ENCODE data around the gene TNFAIP8L1. TPM values are rescaled to one million over a fixed set of nuclear protein-coding genes. Genes with fewer than 3 reads are reported as not detected.
A peak's percentile ranks its signal among the peaks of the same experiment; 100 is the strongest.

Gene TNFAIP8L1
- total RNA-seq, 1 experiment from 2014 or later, result 22.2 TPM

- ATAC-seq, result peak; percentile 54; the same call in 1 of the 2 replicates
- POLR2A ChIA-PET, result no interaction called here
- no peak overlapping the region for H3K4me2 ChIP-seq (ENCODE audit: low read length)
Observed at GRCh38 chr19:4700693-4700970, 61.3 kb downstream of the TNFAIP8L1 start.

DNA sequence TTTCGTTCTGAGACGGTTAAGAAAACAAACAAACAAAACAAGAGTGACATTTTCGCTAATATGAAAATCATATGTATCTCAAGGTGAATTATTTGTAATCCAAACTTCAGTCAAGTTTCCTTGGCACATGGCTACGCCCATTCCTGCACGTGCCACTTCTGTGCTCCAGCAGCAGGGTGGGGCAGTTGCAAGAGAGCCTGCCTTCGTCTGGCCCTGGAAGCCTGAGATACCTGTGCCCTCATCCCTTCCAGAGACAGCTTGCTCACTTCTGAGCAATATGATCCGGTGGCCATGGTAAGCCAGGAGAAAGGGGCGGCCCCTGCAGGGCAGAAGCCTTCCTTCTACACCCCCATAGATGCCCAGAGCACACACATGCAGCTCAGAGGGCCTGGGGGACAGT, 62.2 kb downstream of the TNFAIP8L1 start:
- no peaks in the 10 kb centered on the region for H3K9me3 ChIP-seq (ENCODE audit: control insufficient read depth in 1 of 2, insufficient read depth in 1 of 2, low read depth in 1 of 2, low read length in 2 of 2)
- H3K4me2 ChIP-seq (ENCODE audit: low read length), result no peak overlapping the region
- peaks cover 0 to 5% of the 10 kb centered on the region in 2 experiments; a peak in 1 of 4 replicates for H3K4me1 ChIP-seq (ENCODE audit: control insufficient read depth in 1 of 2, insufficient read depth in 2 of 2, low read length in 2 of 2)
- ATAC-seq, result no peak
- intact Hi-C loops (cut with micrococcal nuclease), result no loop called here
- H4K20me1 ChIP-seq (ENCODE audit: insufficient read depth), result no peaks in the 10 kb centered on the region
- RAD21 ChIA-PET (ENCODE audit: low non-redundant PET in 1 of 2, low total read pairs in 2 of 2, uncharacterized antibody in 2 of 2, unreplicated experiment in 2 of 2), result no interaction called here
- POLR2A ChIA-PET, result no interaction called here
- no peak overlapping the region for H3K9ac ChIP-seq (ENCODE audit: low read length)
- CTCF ChIA-PET, result interaction anchor here (1.4 kb wide), 1 partner anchor 24 kb away, joined by 3 read pairs; no protein-coding TSS in a partner anchor
- no peaks in the 10 kb centered on the region for H3K9me2 ChIP-seq (ENCODE audit: insufficient read depth)
- no peak for DNase-seq (ENCODE audit: low read depth, low spot score)
- no peak overlapping the region for H3K4me3 ChIP-seq (replicated peaks in 1 of 2; ENCODE audit: low read depth in 1 of 2, low read length in 2 of 2)
- TF ChIP-seq EZH2 (IDR thresholded peaks at IDR 0.05), result no peak
- TF ChIP-seq ATF3 (IDR thresholded peaks at IDR 0.05), result no peak
- no peaks in the 10 kb centered on the region for H3K27me3 ChIP-seq (ENCODE audit: insufficient read depth, low read length)
- peaks cover 14 to 46% of the 10 kb centered on the region in 2 experiments for H3K36me3 ChIP-seq (ENCODE audit: control insufficient read depth in 1 of 2, insufficient read depth in 2 of 2, low read length in 2 of 2)
- H3K27ac ChIP-seq (ENCODE audit: low read depth, low read length), result no peak overlapping the region
- no peaks in the 10 kb centered on the region for H3K79me2 ChIP-seq (ENCODE audit: insufficient read depth, low read length)
- no peak overlapping the region for H2AFZ ChIP-seq (ENCODE audit: low read depth, low read length, poor library complexity, severe bottlenecking)
- no TSS peak for BruUV-seq (replicated peaks)

More at GRCh38 chr19:4700693-4700970, 61.3 kb downstream of the TNFAIP8L1 start:
- DNase-seq (ENCODE audit: low read depth, low spot score), result no peak
- Histone ChIP-seq H3K9ac (ENCODE audit: low read length) (no peak overlapping the region), H3K4me1 (ENCODE audit: control insufficient read depth in 1 of 2, insufficient read depth in 2 of 2, low read length in 2 of 2) (peaks cover 0 to under 1% of the 10 kb centered on the region in 2 experiments; a peak in 1 of 4 replicates), H4K20me1 (ENCODE audit: insufficient read depth) (no peaks in the 10 kb centered on the region), H3K9me3 (ENCODE audit: control insufficient read depth in 1 of 2, insufficient read depth in 1 of 2, low read depth in 1 of 2, low read length in 2 of 2) (no peaks in the 10 kb centered on the region), H3K79me2 (ENCODE audit: insufficient read depth, low read length) (no peaks in the 10 kb centered on the region), H3K27me3 (ENCODE audit: insufficient read depth, low read length) (no peaks in the 10 kb centered on the region), H2AFZ (ENCODE audit: low read depth, low read length, poor library complexity, severe bottlenecking) (no peak overlapping the region), H3K9me2 (ENCODE audit: insufficient read depth) (no peaks in the 10 kb centered on the region), H3K27ac (ENCODE audit: low read depth, low read length) (no peak overlapping the region), H3K4me3 (replicated peaks in 1 of 2; ENCODE audit: low read depth in 1 of 2, low read length in 2 of 2) (no peak overlapping the region), H3K36me3 (ENCODE audit: control insufficient read depth in 1 of 2, insufficient read depth in 2 of 2, low read length in 2 of 2) (peaks cover 14 to 46% of the 10 kb centered on the region in 2 experiments)
- no TSS peak for BruUV-seq (replicated peaks)
- CTCF ChIA-PET, result interaction anchor here (1.4 kb wide), 1 partner anchor 24 kb away, joined by 3 read pairs; no protein-coding TSS in a partner anchor
- intact Hi-C loops (cut with micrococcal nuclease), result no loop called here
- TF ChIP-seq SP1 (IDR thresholded peaks at IDR 0.05; ENCODE audit: low read depth), result no peak
- TF ChIP-seq CTCF (IDR thresholded peaks at IDR 0.05 in 2 of 3, conservative IDR thresholded peaks at IDR 0.05 in 1 of 3; ENCODE audit: borderline replicate concordance in 1 of 3, insufficient read depth in 1 of 3, low read depth in 2 of 3, low read length in 2 of 3), result peak in 2 of 3 experiments; percentile 21 to 30; a peak in 2 of 6 replicates
- no peak for TF ChIP-seq EGR1 (IDR thresholded peaks at IDR 0.05; ENCODE audit: low read depth)
- RAD21 ChIA-PET (ENCODE audit: low non-redundant PET in 1 of 2, low total read pairs in 2 of 2, uncharacterized antibody in 2 of 2, unreplicated experiment in 2 of 2), result no interaction called here

All from HCT116 (cell line).